K562 (cell line): ENCODE measurements around the gene CCDC9. TPM values are rescaled to one million over a fixed set of nuclear protein-coding genes. Genes with fewer than 3 reads are reported as not detected.
A peak's percentile ranks its signal among the peaks of the same experiment; 100 is the strongest.

Experiments
- ATAC-seq: fragments of 200-7000 bp; cut with Tn5 transposase; 3 replicates; pipeline ENCODE4 v1.9.1; 2020; ENCODE audit warnings: moderate library complexity
- BruUV-seq: library from RNA; stranded (reverse); fragments of 400-500 nt; replicated peaks from 2 replicates; lab custom pipeline; 2021; lab: Mats Ljungman, UMichigan
- CTCF ChIA-PET: fragments of 300-600 bp; formaldehyde crosslinking; extraction: SDS; loops from one replicate; lab custom pipeline; 2021; ENCODE audit warnings: low intra/inter-chr PET ratio; lab: Yijun Ruan, JAX
- POLR2A ChIA-PET: fragments of 300-600, 350-650 bp; sonication (Branson Sonifier 250); formaldehyde crosslinking; extraction: SDS; loops from one replicate; lab custom pipeline; 2021; ENCODE audit warnings: antibody characterized with exemption, inconsistent platforms; lab: Yijun Ruan, JAX
- DNase-seq, 4 experiments: peaks; one replicate each; pipeline versions ENCODE4 v3.0.0 to v3.0.0-alpha.2; 2011 to 2018; ENCODE audit warnings: low spot score in 3 of 4, mixed read lengths in 3 of 4; ENCODE audit errors: extremely low read depth in 1 of 4
- FAIRE-seq: peaks from 2 replicates; lab custom pipeline; 2011; peaks lifted over from hg19 to GRCh38; lab: Jason Lieb, UNC
- H2AFZ ChIP-seq: 2 replicates; pipeline ENCODE4 v1.6.0; 2011; ENCODE audit warnings: low read depth, low read length, control low read depth, inconsistent platforms
- H3K27ac ChIP-seq: fragments of 200-600 bp; 3 replicates; pipeline ENCODE4 v1.8.0; 2011; ENCODE audit warnings: low read depth, mild to moderate bottlenecking, control low read depth, inconsistent platforms, low read length, moderate library complexity, mixed read lengths; ENCODE audit errors: extremely low read depth
- H3K27me3 ChIP-seq, 2 experiments: fragments of 300-600 bp in 1 of 2; 2 replicates in 1 of 2; 3 replicates in 1 of 2; pipeline versions ENCODE4 v1.6.0 to v1.8.0; 2011; ENCODE audit warnings: inconsistent platforms in 2 of 2, low read length in 2 of 2, mild to moderate bottlenecking in 1 of 2, mixed read lengths in 1 of 2, moderate library complexity in 1 of 2; ENCODE audit not compliant: control insufficient read depth in 2 of 2, insufficient read depth in 2 of 2
- H3K36me3 ChIP-seq: fragments of 300-600 bp; 3 replicates; pipeline ENCODE4 v1.8.0; 2011; ENCODE audit warnings: mild to moderate bottlenecking, low read length, inconsistent platforms; ENCODE audit not compliant: control insufficient read depth, insufficient read depth
- H3K4me1 ChIP-seq, 2 experiments: fragments of 200-600 bp in 1 of 2; replicated peaks in 1 of 2; 2 replicates in 1 of 2; 3 replicates in 1 of 2; pipeline versions ENCODE4 v1.5.1 to v1.8.0; 2011; ENCODE audit warnings: inconsistent platforms in 2 of 2, low read length in 2 of 2, mild to moderate bottlenecking in 1 of 2, mixed read lengths in 1 of 2, moderate library complexity in 1 of 2; ENCODE audit not compliant: control insufficient read depth in 2 of 2, insufficient read depth in 2 of 2
- H3K4me2 ChIP-seq: 2 replicates; pipeline ENCODE4 v1.6.1; 2011; ENCODE audit warnings: low read length, control low read depth, inconsistent platforms, mixed read lengths; ENCODE audit not compliant: insufficient read depth
- H3K4me3 ChIP-seq: fragments of 200-600 bp; sonication (generic), shearing (Covaris generic); 2 replicates; pipeline ENCODE4 v1.5.1; 2016; ENCODE audit warnings: control low read depth, inconsistent platforms
- H3K79me2 ChIP-seq: fragments of 200-600 bp; 3 replicates; pipeline ENCODE4 v1.8.0; 2011; ENCODE audit warnings: low read length, inconsistent platforms; ENCODE audit not compliant: control insufficient read depth, insufficient read depth
- H3K9ac ChIP-seq, 2 experiments: 2 replicates each; pipeline versions ENCODE4 v1.6.0 to v1.6.1; 2011; ENCODE audit warnings: low read depth in 2 of 2, low read length in 2 of 2, control low read depth in 1 of 2, inconsistent platforms in 1 of 2, mild to moderate bottlenecking in 1 of 2, mixed read lengths in 1 of 2; ENCODE audit not compliant: insufficient read depth in 1 of 2
- H3K9me1 ChIP-seq: one replicate; pipeline ENCODE4 v1.6.0; 2011; ENCODE audit warnings: inconsistent platforms, mild to moderate bottlenecking, low read length, moderate library complexity; ENCODE audit not compliant: control insufficient read depth, insufficient read depth
- H3K9me3 ChIP-seq: replicated peaks from 2 replicates; pipeline ENCODE4 v1.5.1; 2011; ENCODE audit warnings: low read depth, low read length, inconsistent platforms; ENCODE audit not compliant: control insufficient read depth, insufficient read depth
- H4K20me1 ChIP-seq: replicated peaks from 2 replicates; pipeline ENCODE4 v1.6.1; 2011; ENCODE audit warnings: low read length, inconsistent platforms, mixed read lengths; ENCODE audit not compliant: control insufficient read depth, insufficient read depth
- ATF4 ChIP-seq: fragments of 450-650 bp; formaldehyde crosslinking; IDR thresholded peaks from 2 replicates; pipeline ENCODE4 v1.4.0; 2022; ENCODE audit warnings: mild to moderate bottlenecking, moderate library complexity
- C11orf30 ChIP-seq: fragments of 450-650 bp; IDR thresholded peaks from 2 replicates; pipeline ENCODE4 v1.6.1; 2016; ENCODE audit warnings: low read depth, mild to moderate bottlenecking
- CBFA2T2 ChIP-seq: fragments of 450-650 bp; conservative IDR thresholded peaks from 2 replicates; pipeline ENCODE4 v1.6.1; 2017; ENCODE audit warnings: mild to moderate bottlenecking
- CTBP1 ChIP-seq: fragments of 450-650 bp; IDR thresholded peaks from 2 replicates; pipeline ENCODE4 v1.6.1; 2016; ENCODE audit warnings: borderline replicate concordance
- ERF ChIP-seq: fragments of 450-650 bp; formaldehyde crosslinking; IDR thresholded peaks from 2 replicates; pipeline ENCODE4 v1.4.0; 2020; ENCODE audit warnings: mild to moderate bottlenecking, mixed read lengths
- ETS1 ChIP-seq: conservative IDR thresholded peaks from 2 replicates; pipeline ENCODE4 v1.6.1; 2011; ENCODE audit warnings: low read depth, mild to moderate bottlenecking, low read length; ENCODE audit not compliant: control insufficient read depth
- NFYB ChIP-seq: IDR thresholded peaks from 2 replicates; pipeline ENCODE4 v1.6.1; 2011; ENCODE audit warnings: mild to moderate bottlenecking, moderate library complexity; ENCODE audit not compliant: insufficient read length; ENCODE audit errors: extremely low read depth
- NONO ChIP-seq, 2 experiments: fragments of 200-400 bp in 1 of 2; fragments of 450-650 bp in 1 of 2; formaldehyde crosslinking in 1 of 2; IDR thresholded peaks; 2 replicates each; pipeline ENCODE4 v1.6.1; 2017; ENCODE audit warnings: low read depth in 2 of 2, mild to moderate bottlenecking in 2 of 2, moderate library complexity in 2 of 2, low read length in 1 of 2
- POLR2AphosphoS2 ChIP-seq: IDR thresholded peaks from 2 replicates; pipeline ENCODE4 v1.6.1; 2012; ENCODE audit warnings: low read length, improper control_type of control experiment
- PRPF4 ChIP-seq: fragments of 200-400 bp; formaldehyde crosslinking; IDR thresholded peaks from one replicate; pipeline ENCODE4 v1.6.1; 2017; ENCODE audit warnings: low read length, low read depth, mild to moderate bottlenecking; ENCODE audit not compliant: insufficient read depth, poor library complexity, severe bottlenecking
- RB1 ChIP-seq: fragments of 450-650 bp; IDR thresholded peaks from 2 replicates; pipeline ENCODE4 v1.6.1; 2017; ENCODE audit warnings: low read depth, mild to moderate bottlenecking
- RBM14 ChIP-seq: fragments of 200-400 bp; formaldehyde crosslinking; IDR thresholded peaks from 2 replicates; pipeline ENCODE4 v1.6.1; 2018; ENCODE audit warnings: low read depth, mild to moderate bottlenecking, low read length, moderate library complexity, borderline replicate concordance; ENCODE audit not compliant: insufficient read depth
- SIN3B ChIP-seq: fragments of 450-650 bp; IDR thresholded peaks from 2 replicates; pipeline ENCODE4 v1.6.1; 2017; ENCODE audit warnings: low read depth, mild to moderate bottlenecking, moderate library complexity
- SIX5 ChIP-seq, 2 experiments: IDR thresholded peaks; 2 replicates each; pipeline ENCODE4 v1.6.1; 2011; ENCODE audit warnings: low read length in 2 of 2, borderline replicate concordance in 1 of 2, low read depth in 1 of 2, mild to moderate bottlenecking in 1 of 2, moderate library complexity in 1 of 2; ENCODE audit not compliant: insufficient read depth in 1 of 2
- SMAD1 ChIP-seq: fragments of 150-350 bp; IDR thresholded peaks from 2 replicates; pipeline ENCODE4 v1.6.1; 2014; ENCODE audit warnings: low read length, low read depth; ENCODE audit not compliant: partially characterized antibody
- SPI1 ChIP-seq: IDR thresholded peaks from 2 replicates; pipeline ENCODE4 v1.6.1; 2011; ENCODE audit warnings: low read depth, low read length, control low read depth, borderline replicate concordance
- SRSF7 ChIP-seq: fragments of 200-400 bp; formaldehyde crosslinking; optimal IDR thresholded peaks from 2 replicates; pipeline ENCODE3; 2017; ENCODE audit warnings: mild to moderate bottlenecking, low read depth, low read length
- TCF3 ChIP-seq: sonication (generic); formaldehyde crosslinking; IDR thresholded peaks from 2 replicates; pipeline ENCODE4 v1.4.0; 2020; ENCODE audit warnings: mild to moderate bottlenecking, missing genetic modification reagents
- ZNF124 ChIP-seq: sonication (generic); formaldehyde crosslinking; IDR thresholded peaks from 2 replicates; pipeline ENCODE4 v1.8.1; 2022; ENCODE audit warnings: missing genetic modification reagents
- ZNF140 ChIP-seq: fragments of 250-450 bp; sonication (Bioruptor Pico); IDR thresholded peaks from 2 replicates; pipeline ENCODE4 v1.8.0; 2021; ENCODE audit warnings: moderate library complexity, mild to moderate bottlenecking, inconsistent platforms
- ZNF384 ChIP-seq: IDR thresholded peaks from 2 replicates; pipeline ENCODE4 v1.6.1; 2012; ENCODE audit warnings: low read depth, low read length, improper control_type of control experiment
- ZNF830 ChIP-seq: fragments of 250-450 bp; sonication (Bioruptor Pico); IDR thresholded peaks from 2 replicates; pipeline ENCODE4 v1.5.0; 2021; ENCODE audit warnings: mild to moderate bottlenecking
- WGBS: fragments of 100-300 bp; shearing (Covaris generic); methylation state at CpG from one replicate; pipeline ENCODE4 v1.1.6; 2016; ENCODE audit warnings: low coverage, mixed read lengths; ENCODE audit not compliant: insufficient coverage; ENCODE audit errors: missing lambda C conversion rate; 5-methylcytosine and 5-hydroxymethylcytosine counted together
- in situ Hi-C: fragments of 300-500 bp; cut with MboI; formaldehyde crosslinking; loops from 4 replicates; pipeline ENCODE4 v1.15.0; 2018; ENCODE audit warnings: inconsistent platforms, mixed read lengths
- intact Hi-C: fragments of 100-400 bp; cut with micrococcal nuclease; formaldehyde crosslinking; loops from 2 replicates; pipeline ENCODE4 v1.14.2; 2022
- polyA plus RNA-seq, 8 experiments: library from polyadenylated mRNA; depleted of rRNA in 4 of 8; stranded (reverse) in 5 of 8; unstranded in 3 of 8; fragments of >200 nt; fragmentation: Nextera tagmentation in 2 of 8; fragmentation: Illumina TruSeq in 1 of 8; extraction: Ambion mirVana in 2 of 8; extraction: Trizol in 1 of 8; gene quantifications; 2 replicates each; pipeline versions ENCODE4 v1.2.1 to v1.2.3, GENCODE V29; 2011 to 2014; ENCODE audit warnings: inconsistent platforms in 1 of 8, missing spikeins in 1 of 8
- total RNA-seq, 7 experiments: library from RNA; depleted of rRNA in 6 of 7; stranded (reverse); fragments of >200 nt in 6 of 7; fragmentation: Illumina TruSeq in 2 of 7; extraction: Trizol in 2 of 7; gene quantifications; 2 replicates each; pipeline versions ENCODE4 v1.2.1 to v1.2.3, GENCODE V29; 2011 to 2021; ENCODE audit warnings: low replicate concordance in 1 of 7

Gene CCDC9
- total and polyA plus RNA-seq, 9 of the 15 experiments (the other 6 are each of a cell fraction or from before 2014, with no cell fraction given): 0.23 to 38.6 (median 8.4) TPM

DNA sequence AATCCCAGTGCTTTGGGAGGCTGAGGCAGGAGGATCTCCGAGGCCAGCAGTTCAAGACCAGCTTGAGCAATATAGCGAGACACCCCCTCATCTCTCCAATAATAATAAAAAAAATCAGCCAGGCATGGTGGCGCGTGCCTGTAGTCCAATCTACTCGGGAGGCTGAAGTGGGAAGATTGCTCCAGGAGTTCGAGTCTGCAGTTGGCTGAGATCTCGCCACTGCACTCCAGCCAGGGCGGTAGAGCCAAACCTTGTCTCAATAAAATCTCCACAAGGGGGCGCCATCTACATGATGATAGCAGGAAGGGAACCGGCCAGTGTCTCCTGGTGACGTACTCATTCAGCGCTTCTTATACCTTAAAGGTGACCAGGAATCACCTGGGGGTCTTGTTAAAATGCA, 39.7 kb downstream of the CCDC9 start:
- peak; percentile 94 for FAIRE-seq
- H3K9me1 ChIP-seq: no peaks in the 10 kb centered on the region
- DNase-seq: peak; percentile 79 to 94 (median 80)
- 10% methylated on average over 11 of the region's 12 CpGs for WGBS
- peak overlapping the region; percentile 50; the same call in 1 of the 2 replicates for H2AFZ ChIP-seq
- intact Hi-C loops (loop anchor here (1.0 to 10.0 kb wide), 3 partner anchors 95 to 399 kb away; no protein-coding TSS in a partner anchor), in situ Hi-C loops (loop anchor here (5.0 kb wide), 2 partner anchors 96 to 411 kb away; no protein-coding TSS in a partner anchor)
- H3K4me3 ChIP-seq: no peak overlapping the region
- no peaks in the 10 kb centered on the region for H3K79me2 ChIP-seq
- POLR2A ChIA-PET: interaction anchor here (0.6 to 1.0 kb wide), 3 partner anchors 94 to 157 kb away, joined by 3 to 5 read pairs (median 3); no protein-coding TSS in a partner anchor
- no TSS peak for BruUV-seq
- peaks cover 0 to 5% of the 10 kb centered on the region in 2 experiments; a peak in 3 of 5 replicates for H3K4me1 ChIP-seq
- no peak overlapping the region for H3K9ac ChIP-seq
- ATAC-seq: peak; percentile 99
- no peaks in the 10 kb centered on the region for H3K9me3 ChIP-seq
- no peaks in the 10 kb centered on the region for H3K27me3 ChIP-seq
- no peaks in the 10 kb centered on the region for H4K20me1 ChIP-seq
- CTCF ChIA-PET: interaction anchor here (0.7 to 3.4 kb wide), 5 partner anchors 23 to 132 kb away, joined by 3 to 28 read pairs (median 4); no protein-coding TSS in a partner anchor
- H3K27ac ChIP-seq: no peak overlapping the region
- H3K4me2 ChIP-seq: peak overlapping the region; percentile 29; the same call in 1 of the 2 replicates
- no peaks in the 10 kb centered on the region for H3K36me3 ChIP-seq
- no peak for TF ChIP-seq NFYB
- TF ChIP-seq SIX5 (IDR thresholded peaks at IDR 0.05; ENCODE audit: borderline replicate concordance in 1 of 2, insufficient read depth in 1 of 2, low read depth in 1 of 2, low read length in 2 of 2): no peak
- no peak for TF ChIP-seq ZNF124 (CRISPR knock-in tag)
- no peak for TF ChIP-seq TCF3 (CRISPR knock-in tag)
- TF ChIP-seq ETS1: no peak
- no peak; the same call in 1 of the 2 replicates for TF ChIP-seq ZNF384
- TF ChIP-seq ERF (CRISPR knock-in tag): no peak
- TF ChIP-seq RB1: peak; percentile 57; the same call in 1 of the 2 replicates
- TF ChIP-seq SRSF7: no peak
- no peak for TF ChIP-seq CTBP1
- TF ChIP-seq C11orf30: no peak
- no peak for TF ChIP-seq RBM14
- no peak for TF ChIP-seq SIN3B
- no peak for TF ChIP-seq ATF4
- TF ChIP-seq NONO (IDR thresholded peaks at IDR 0.05; ENCODE audit: low read depth in 2 of 2, low read length in 1 of 2): no peak
- TF ChIP-seq ZNF140 (CRISPR knock-in tag): no peak
- TF ChIP-seq SPI1: 0 out of 2 replicates have a peak, but pooled peaks have one; percentile 4
- no peak for TF ChIP-seq SMAD1
- TF ChIP-seq PRPF4: no peak
- no peak for TF ChIP-seq ZNF830 (CRISPR knock-in tag)
- TF ChIP-seq CBFA2T2: no peak
- TF ChIP-seq POLR2AphosphoS2: no peak
